Subcutaneous abdominal adipose tissue (tissue), 5 donors: ENCODE measurements around the gene MAGEF1.
"Not testable (repeated sequence)": the region's sequence is repeated elsewhere in the genome, so short reads cannot be mapped to it uniquely, and the experiment has no call there.

ENCODE experiments used
- H3K27ac ChIP-seq: one replicate; pipeline ENCODE4 v1.7.0; 2013; ENCODE audit warnings: low read depth, mild to moderate bottlenecking, inconsistent platforms, low read length, moderate library complexity
- H3K27me3 ChIP-seq, 5 donors: one replicate each; pipeline ENCODE4 v1.7.0; 2013; ENCODE audit warnings: low read length in 5 of 5, inconsistent platforms in 1 of 5; ENCODE audit not compliant: control insufficient read depth in 5 of 5, insufficient read depth in 4 of 5
- H3K36me3 ChIP-seq, 5 donors: one replicate each; pipeline ENCODE4 v1.7.0; 2013; ENCODE audit warnings: low read length in 5 of 5; ENCODE audit not compliant: control insufficient read depth in 5 of 5, insufficient read depth in 5 of 5
- H3K4me1 ChIP-seq, 5 donors: one replicate each; pipeline ENCODE4 v1.7.0; 2013; ENCODE audit warnings: low read length in 5 of 5, mild to moderate bottlenecking in 3 of 5, moderate library complexity in 1 of 5; ENCODE audit not compliant: control insufficient read depth in 5 of 5, insufficient read depth in 5 of 5
- H3K4me3 ChIP-seq, 5 donors: one replicate each; pipeline ENCODE4 v1.7.0; 2013; ENCODE audit warnings: low read length in 5 of 5, low read depth in 1 of 5
- H3K9ac ChIP-seq, 5 donors: one replicate each; pipeline ENCODE4 v1.7.0; 2013; ENCODE audit warnings: low read length in 5 of 5, mild to moderate bottlenecking in 4 of 5, moderate library complexity in 3 of 5
- H3K9me3 ChIP-seq, 5 donors: one replicate each; pipeline ENCODE4 v1.7.0; 2013; ENCODE audit warnings: low read length in 5 of 5; ENCODE audit not compliant: control insufficient read depth in 5 of 5
- donor health status: healthy.
- donor health status: healthy.
- donor health status: healthy.
- donor health status: healthy.
- donor health status: healthy.

MAGEF1 gene

DNA sequence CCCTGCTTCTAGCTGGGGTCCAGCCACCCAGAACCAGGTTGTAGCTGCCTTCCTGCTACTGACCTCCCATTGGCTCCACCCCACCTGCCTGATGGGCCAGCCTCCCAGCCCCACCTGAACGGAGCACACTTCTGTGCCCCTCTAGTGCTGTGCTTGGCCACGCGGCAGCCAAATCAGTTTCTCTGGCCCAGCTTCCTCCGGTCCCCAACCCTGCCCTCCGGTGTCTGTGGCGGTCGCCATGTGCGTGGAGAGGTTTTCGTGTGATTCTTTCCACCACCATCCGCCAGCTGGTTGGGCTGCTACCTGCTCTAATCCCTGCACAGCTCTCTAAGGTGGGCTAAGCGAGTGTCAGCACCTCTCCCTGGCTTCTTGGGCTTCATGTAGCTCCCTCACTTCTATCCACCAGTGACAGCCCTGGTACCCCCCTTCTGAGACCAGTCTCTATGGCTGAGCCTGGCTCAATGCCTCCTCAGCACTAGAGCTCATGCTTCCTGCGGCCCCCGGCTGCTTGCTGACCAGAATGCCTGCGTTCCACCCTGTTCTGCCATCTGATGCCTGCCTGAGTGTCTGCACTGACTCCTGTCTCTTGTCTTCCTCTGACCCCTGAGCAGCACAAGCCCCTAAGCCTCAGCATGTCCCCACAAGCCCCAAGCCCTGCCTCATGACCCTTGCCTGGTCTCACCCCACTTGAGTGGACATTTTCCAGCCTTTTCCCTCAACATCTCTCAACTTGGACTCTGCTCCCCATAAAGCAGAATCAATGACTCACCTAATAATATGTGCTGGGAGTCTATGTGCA is 23.2 kb upstream of the MAGEF1 start:
- peaks cover 4 to 33% (median 28%) of the 10 kb centered on the region in 5 donors for H3K4me1 ChIP-seq
- no peaks in the 10 kb centered on the region for H3K9me3 ChIP-seq
- H3K9ac ChIP-seq, result no peak overlapping the region
- H3K27ac ChIP-seq, result no peak overlapping the region
- H3K36me3 ChIP-seq, result no peaks in the 10 kb centered on the region
- H3K4me3 ChIP-seq, result no peak overlapping the region
- no peaks in the 10 kb centered on the region for H3K27me3 ChIP-seq

DNA sequence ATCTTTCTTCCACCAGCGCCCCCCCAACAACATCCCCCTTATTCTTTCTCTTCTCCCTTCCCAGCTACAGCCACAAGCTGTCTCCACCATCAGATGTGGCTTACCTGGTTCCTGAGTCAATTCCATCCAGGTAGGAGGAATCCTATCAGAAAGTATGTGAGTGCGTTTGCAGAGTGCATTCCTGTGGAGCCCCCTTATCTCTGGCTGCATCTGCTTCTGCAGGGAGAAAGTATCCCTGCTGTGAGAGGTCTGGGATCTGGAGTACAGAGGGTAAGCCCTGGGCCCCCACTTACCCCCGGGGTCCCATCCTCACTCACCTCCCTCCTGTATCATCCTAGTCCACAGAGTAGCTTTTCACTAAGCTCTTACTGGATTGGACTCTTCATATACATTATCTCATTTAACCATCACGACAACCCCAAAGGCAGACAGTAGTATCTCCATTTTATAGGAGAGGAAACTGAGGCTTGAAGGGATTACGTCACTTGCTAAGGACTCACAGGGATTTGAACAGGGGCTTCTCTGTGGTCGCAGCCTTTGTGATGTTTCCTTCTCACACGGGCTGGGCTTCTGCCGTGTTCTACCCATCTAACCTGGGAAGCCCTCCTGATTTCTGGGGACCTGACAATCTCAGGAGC is 22.2 kb upstream of the MAGEF1 start:
- H3K4me1 ChIP-seq, result peaks cover 4 to 33% (median 28%) of the 10 kb centered on the region in 5 donors
- H3K27ac ChIP-seq, result no peak overlapping the region
- no peak overlapping the region for H3K9ac ChIP-seq
- H3K36me3 ChIP-seq, result no peaks in the 10 kb centered on the region
- H3K9me3 ChIP-seq, result no peaks in the 10 kb centered on the region
- H3K27me3 ChIP-seq, result no peaks in the 10 kb centered on the region
- no peak overlapping the region for H3K4me3 ChIP-seq

DNA sequence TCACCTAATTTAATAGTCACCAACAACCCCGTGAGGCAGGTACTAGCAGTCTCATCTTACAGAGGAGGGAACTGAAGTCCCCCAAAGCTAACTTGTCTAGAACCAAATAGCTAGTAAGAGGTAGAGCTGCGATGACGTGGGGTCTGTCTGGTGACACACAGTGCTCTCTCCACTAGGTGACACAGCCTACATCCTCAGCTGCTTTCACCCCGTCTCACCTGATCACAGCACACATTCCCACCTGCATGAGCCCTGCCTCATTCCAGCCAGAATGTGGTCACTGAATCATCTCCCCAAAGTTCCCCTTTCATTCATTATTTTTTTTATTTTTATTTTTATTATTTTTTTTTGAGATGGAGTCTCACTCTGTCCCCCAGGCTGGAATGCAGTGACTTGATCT is 21.3 kb upstream of the MAGEF1 start:
- no peaks in the 10 kb centered on the region for H3K36me3 ChIP-seq
- H3K9me3 ChIP-seq, result no peaks in the 10 kb centered on the region
- H3K4me1 ChIP-seq, result peaks cover 4 to 33% (median 28%) of the 10 kb centered on the region in 5 donors
- H3K9ac ChIP-seq, result no peak overlapping the region
- H3K27me3 ChIP-seq, result no peaks in the 10 kb centered on the region
- no peak overlapping the region for H3K4me3 ChIP-seq
- H3K27ac ChIP-seq, result no peak overlapping the region

DNA sequence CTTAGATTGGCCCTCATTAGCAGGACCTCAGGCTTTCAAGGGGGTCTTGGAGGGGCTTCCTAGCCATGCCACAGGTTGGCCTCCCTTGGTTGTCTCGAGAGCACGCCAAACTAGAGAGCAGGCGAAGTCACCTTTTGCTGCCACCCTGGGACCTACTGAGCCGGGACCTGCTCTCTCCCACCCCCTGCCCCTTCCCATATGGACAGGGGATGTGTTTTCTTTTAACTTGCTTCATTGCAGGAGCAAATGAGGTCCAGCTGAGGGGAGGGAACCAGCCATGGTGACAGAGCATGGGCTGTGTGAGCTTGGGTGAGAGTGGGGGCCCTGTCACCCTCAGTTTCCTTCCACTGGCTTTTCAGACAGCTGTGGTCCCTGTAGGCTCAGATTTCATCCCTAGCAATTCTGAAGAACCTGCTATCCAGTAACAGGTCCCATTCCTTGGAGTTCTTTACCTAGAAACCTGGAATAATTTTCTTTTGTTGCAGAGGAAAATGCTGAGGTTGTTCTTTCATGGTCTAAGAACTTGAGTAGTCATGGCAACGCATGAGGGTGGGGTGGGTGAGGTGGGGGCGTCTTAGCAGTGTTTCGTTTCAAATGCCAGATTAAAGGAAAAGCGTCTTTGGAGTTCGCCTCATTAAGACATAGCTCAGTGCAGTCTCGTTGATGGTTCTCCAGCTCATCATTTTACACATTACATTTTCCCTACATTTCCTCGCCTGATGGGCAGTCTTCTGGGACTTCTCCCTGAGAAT is 20.1 kb upstream of the MAGEF1 start:
- Histone ChIP-seq H3K9ac (no peak overlapping the region), H3K4me1 (peaks cover 2 to 30% (median 22%) of the 10 kb centered on the region in 5 donors), H3K36me3 (no peaks in the 10 kb centered on the region), H3K4me3 (no peak overlapping the region), H3K27ac (no peak overlapping the region), H3K9me3 (no peaks in the 10 kb centered on the region), H3K27me3 (no peaks in the 10 kb centered on the region)

DNA sequence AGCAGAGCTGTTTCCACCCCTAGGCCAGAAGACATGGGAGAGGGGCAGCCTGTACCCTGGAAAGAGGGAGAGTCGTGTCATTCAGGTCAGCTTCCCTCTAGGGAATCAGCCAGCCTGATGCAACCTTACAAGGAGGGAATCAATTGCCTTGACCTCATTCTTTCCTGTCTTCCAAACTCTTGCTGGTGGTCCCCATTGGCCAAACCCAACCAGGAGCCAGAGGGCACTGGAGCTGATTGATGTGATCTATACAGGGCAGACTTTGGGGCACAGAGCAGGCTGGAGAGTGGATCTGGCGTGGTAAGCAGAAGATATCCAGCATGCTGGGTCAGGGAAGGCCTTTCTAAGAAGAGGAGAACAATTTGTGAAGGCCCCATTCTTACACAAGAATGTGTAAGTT is 19.1 kb upstream of the MAGEF1 start:
- Histone ChIP-seq H3K9ac (no peak overlapping the region), H3K9me3 (no peaks in the 10 kb centered on the region), H3K27me3 (no peaks in the 10 kb centered on the region), H3K36me3 (no peaks in the 10 kb centered on the region), H3K4me3 (no peak overlapping the region), H3K27ac (no peak overlapping the region), H3K4me1 (peaks cover 2 to 29% (median 20%) of the 10 kb centered on the region in 5 donors)

DNA sequence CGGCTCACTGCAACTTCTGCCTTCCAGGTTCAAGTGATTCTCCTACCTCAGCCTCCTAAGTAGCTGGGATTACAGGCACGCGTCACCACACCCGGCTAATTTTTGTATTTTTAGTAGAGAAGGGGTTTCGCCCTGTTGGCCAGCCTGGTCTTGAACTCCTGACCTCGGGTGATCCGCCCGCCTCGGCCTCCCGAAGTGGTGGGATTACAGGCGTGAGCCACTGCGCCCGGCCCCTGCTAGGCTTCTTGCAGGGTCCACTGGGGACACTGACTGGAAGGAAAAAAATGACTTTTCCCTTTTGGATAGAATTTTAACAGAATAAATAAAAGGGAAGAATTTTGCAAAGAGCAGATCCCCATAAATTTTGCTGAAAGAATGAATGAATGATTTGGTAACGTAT is 17.3 kb upstream of the MAGEF1 start:
- H3K27me3 ChIP-seq, H3K9me3 ChIP-seq, H3K27ac ChIP-seq, H3K4me3 ChIP-seq, H3K36me3 ChIP-seq, H3K9ac ChIP-seq: not testable (repeated sequence)
- H3K4me1 ChIP-seq, result peaks cover 2 to 29% (median 20%) of the 10 kb centered on the region in 5 donors

DNA sequence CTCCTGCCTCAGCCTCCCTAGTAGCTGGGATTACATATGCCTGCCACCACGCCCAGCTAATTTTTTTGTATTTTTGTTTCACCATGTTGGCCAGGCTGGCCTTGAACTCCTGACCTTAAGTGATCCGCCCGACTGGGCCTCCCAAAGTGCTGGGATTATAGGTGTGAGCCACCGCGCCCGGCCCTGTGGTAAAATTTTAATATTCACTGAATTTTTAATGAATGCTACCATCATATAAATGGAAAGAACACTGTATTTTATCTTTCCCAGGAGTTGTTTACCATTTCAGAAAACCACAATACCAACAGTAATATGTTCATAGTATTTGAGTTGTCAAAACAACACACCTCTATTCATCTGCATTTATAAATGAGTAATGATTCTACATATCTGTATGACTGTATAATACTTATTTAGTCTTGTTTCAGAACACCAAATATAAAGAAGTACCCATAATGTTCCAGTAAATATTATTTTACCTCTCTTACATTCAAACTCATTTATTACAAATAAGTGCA is 16.2 kb upstream of the MAGEF1 start:
- H3K27me3 ChIP-seq, result no peaks in the 10 kb centered on the region
- no peak overlapping the region for H3K9ac ChIP-seq
- H3K9me3 ChIP-seq, result no peaks in the 10 kb centered on the region
- H3K27ac ChIP-seq, result no peak overlapping the region
- no peak overlapping the region for H3K4me3 ChIP-seq
- H3K36me3 ChIP-seq, result no peaks in the 10 kb centered on the region
- peaks cover 2 to 29% (median 20%) of the 10 kb centered on the region in 5 donors for H3K4me1 ChIP-seq

DNA sequence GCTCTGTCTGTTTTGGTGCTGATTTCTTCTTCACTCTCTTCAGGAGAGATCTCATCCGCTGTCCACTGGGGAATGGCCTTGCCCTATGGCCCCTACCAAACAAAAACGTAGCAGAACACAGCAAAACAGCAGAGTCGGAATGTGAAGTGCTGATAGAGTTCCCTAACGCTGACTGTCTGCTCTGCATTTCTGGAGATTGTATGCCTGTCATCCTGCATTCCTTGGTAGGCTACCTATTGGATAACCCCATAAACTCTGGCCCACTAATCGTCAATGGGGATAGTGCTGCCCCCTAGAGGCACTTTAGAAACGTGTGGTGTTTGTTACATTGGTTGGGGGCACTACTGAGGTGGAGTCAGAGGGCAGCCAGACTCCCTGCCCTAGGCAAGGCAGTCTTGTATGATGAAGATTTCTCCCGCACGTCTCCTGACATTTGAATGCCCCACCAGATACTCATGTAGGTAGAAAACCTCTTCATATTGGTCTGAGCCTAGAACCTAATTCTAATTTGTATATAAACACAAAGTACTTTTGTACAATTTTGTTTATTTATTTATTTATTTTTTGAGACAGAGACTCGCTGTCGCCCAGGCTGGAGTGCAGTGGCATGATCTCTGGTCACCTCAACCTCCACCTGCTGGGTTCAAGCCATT is 15.6 kb upstream of the MAGEF1 start:
- Histone ChIP-seq H3K9ac (no peak overlapping the region), H3K27ac (no peak overlapping the region), H3K9me3 (no peaks in the 10 kb centered on the region), H3K27me3 (no peaks in the 10 kb centered on the region), H3K4me3 (peak overlapping the region in 1 of 5 donors; percentile 40), H3K4me1 (peaks cover 2 to 25% (median 15%) of the 10 kb centered on the region in 5 donors), H3K36me3 (no peaks in the 10 kb centered on the region)

DNA sequence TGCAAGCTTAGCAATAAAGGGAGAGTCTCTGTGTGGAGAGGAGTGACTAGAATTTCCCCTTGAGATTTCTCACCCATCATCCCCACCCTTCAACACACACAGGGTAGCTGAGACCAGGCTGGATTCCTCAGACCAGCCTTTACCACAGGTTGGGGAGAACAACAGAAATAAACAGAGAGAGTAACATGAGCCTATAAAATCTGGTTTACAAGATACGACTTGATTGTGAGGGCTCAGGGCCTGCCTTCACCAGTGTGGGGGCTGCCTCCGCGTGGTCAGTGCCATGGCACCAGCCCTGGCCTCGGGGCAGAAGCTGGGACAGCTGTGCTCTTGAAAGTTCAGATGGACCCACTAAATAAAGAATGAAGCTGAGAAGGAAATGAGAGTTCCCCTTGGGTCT is 14.6 kb upstream of the MAGEF1 start:
- H3K4me1 ChIP-seq, result peaks cover 2 to 16% (median 6%) of the 10 kb centered on the region in 5 donors
- H3K27me3 ChIP-seq, result no peaks in the 10 kb centered on the region
- no peak overlapping the region for H3K27ac ChIP-seq
- no peaks in the 10 kb centered on the region for H3K36me3 ChIP-seq
- no peak overlapping the region for H3K4me3 ChIP-seq
- no peaks in the 10 kb centered on the region for H3K9me3 ChIP-seq
- H3K9ac ChIP-seq, result no peak overlapping the region
